GM19438 (cell line): ENCODE data around the gene KIAA1614.

Experiments
- ATAC-seq: cut with Tn5 transposase; IDR thresholded peaks from one replicate; pipeline ENCODE4 v1.9.1; 2021; ENCODE audit warnings: low read depth; ENCODE audit not compliant: unreplicated experiment

Gene KIAA1614

DNA sequence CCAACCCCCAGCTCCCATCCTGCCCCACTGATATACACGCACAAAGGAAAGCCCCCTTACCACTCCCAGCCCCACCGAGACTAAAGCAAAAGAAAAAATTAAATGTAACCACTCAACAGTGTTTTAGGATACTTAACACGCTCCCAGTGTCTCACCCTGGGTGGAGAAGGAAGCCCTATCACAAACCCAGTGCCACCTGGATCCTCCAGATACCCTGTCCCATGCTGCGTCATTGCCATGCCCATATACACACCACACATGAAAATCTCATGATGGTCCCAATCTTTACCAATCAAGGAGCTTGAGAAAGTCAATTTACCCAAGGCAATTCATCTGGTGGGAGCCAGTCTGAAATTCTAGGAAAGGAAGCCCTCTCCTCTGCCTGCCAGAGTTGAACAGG, 11.2 kb downstream of the KIAA1614 start:
- ATAC-seq = no peak

DNA sequence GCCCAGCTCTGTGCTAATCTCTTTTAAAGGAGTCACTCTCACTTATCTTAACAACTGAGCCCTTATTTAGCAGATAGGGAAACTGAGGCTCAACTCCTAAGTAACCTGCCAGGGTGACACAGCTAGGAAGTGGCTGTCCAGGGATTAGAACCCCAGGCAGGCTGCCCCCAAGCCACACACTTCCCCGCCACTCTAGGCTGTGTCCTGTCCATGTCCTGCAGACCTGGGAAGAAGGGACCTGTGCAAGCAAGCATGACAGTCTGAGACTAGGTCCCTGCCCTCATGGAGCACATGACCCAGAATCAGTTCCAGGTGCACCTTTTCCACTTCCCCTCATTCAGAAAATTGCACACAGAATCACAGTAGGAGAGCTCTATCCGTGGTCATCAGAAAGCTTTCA, 12.2 kb downstream of the KIAA1614 start:
- ATAC-seq = no peak

DNA sequence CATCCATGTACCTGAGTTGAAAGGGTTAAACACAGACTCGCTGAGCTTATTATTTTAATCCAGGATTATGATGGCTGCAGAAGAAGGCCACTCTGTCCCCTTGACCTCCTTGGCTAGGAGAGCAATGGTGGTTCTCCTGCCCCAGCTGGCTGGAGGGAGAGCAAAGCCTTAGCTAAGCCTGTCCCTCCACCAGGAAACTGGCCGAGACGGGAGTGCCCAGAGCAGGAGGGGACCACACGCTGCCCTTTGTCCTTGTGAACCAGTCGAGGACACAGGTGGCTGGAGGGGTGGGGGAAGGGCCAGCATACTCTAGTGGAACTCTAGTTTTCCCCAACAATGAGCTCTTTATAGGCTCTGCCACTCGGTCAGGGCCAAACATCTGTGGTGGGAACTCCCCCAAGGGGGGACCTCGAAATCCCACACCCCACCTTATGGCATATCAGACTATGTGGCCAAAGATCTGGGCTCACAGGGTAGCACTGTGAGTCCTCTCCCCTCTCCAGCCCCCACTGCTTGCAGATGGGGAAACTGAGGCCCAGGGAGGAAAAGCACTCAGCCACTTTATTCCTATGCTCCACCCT, 12.9 kb downstream of the KIAA1614 start:
- no peak for ATAC-seq

GRCh38 chr1:180926164-180926981, 13.7 kb downstream of the KIAA1614 start:
- ATAC-seq = peak; percentile 49

DNA sequence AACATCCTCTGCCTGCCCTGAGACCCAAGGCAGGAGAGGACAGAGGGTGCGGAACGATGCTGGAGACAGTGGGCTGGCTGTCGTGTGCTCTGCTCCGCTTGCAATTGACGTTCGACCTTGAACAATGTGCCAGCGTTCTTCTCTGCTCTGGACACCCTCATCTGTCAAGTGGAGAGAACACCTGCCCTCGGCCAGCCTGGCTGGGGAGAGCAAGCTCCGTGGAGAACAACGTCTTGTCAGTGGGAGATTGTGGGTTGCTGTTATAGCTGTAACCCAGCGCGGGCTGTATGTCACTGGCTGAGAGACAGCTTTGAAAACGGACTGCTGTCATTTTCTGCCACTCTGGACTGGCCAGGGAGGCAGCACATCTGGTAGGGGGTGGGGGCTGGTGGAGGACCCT, 14.7 kb downstream of the KIAA1614 start:
- no peak for ATAC-seq

DNA sequence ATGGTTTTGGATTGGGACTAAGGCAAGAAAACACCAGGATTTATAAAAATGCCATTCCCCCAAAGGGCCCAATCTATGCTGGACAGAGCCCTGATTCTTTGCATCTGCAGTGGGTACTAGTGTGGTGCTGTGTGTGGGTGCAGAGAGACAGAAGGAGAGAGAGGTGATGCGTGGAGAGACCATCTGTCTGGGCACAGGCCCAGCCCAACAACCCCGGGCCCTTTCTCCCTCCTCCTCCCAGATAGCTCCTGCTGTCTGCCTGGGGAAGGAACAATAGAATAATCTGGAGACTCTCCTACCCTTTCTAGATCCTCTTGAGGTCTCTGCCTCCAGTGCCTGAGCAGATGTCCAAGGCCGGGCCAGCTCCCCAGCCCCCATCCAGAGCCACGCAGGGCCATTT, 15.1 kb downstream of the KIAA1614 start:
- no peak for ATAC-seq

DNA sequence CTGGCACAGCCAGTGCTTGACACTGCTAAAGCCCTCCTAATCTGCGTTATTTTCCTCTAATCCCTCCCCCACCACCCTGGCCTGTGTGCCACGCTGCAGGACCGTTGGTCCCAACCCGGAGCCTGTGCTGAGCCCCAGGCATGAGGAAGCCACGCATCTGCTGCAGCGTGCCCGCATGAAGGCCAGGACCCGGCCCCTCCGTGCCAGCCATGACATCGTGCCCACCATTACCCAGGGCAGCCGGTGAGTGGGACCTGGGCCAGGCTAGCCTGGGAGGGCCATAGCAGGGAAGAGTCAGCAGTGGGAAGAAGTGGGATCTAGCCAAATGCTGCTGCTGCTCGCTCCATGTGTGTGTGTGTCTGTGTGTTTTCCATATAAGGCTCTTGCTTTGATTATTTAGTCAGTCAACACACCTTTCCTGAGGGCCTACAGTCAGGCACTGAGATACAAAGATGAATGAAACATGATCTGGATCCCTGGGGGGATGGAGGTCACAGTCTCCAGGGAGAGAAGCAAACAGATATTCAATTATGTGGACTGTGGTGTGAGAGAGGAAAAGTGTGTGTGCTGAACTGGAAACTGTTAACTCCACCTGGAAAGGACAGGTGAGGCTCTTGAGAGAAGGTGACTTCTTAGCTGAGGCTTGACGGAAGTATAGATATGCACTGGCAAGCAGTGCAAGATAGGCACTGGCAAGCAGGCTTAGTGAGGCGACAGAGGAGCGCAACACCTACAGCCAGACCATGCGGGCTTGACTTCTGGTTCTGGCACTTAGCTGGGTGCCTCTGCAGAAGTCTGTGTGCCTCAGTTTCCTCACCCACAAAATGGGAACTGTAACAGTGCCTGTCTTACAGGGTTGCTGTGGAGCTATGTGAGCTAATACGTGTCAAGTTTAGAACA, 15.9 kb downstream of the KIAA1614 start:
- no peak for ATAC-seq

GRCh38 chr1:180929389-180929788, 16.7 kb downstream of the KIAA1614 start:
- no peak for ATAC-seq

DNA sequence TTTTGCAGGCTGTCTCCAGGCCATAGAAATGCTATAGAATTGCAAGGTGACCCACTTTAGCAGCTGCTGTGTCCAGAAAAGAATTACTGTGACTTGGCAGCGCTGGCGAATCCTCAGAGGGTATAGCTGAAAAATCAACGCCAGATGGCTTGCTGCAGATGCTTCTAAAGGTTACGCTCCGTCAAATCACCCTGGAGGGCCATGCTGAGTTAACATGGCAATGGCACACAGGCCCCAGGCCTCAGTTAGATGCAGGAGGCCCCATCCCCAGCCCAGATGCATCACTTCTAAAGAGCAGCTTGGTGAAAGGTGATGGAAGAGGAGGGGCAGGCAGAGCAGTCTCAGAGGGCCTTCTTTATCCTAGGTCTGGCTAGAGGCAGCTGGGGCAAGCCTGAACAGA, 18.0 kb downstream of the KIAA1614 start:
- no peak for ATAC-seq

DNA sequence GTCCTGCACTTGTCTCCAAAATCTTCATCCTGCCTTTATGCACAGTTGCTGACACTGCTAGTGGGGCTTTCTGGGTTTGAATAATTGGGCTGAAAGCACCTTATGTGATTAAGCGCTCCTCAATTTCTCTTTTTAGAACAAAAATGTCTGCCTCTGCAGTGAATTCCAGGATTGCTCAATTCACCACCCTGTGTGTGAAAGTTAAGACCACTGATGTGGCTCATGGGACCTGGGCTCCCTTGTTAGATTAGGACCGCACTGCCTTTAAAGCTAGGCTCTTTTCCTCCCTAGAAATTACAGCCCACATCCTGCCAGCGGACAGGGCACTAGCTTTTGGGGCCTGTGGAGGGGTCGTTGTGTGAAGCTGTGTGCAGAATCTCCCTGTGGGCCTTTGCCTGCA, 18.8 kb downstream of the KIAA1614 start:
- no peak for ATAC-seq

DNA sequence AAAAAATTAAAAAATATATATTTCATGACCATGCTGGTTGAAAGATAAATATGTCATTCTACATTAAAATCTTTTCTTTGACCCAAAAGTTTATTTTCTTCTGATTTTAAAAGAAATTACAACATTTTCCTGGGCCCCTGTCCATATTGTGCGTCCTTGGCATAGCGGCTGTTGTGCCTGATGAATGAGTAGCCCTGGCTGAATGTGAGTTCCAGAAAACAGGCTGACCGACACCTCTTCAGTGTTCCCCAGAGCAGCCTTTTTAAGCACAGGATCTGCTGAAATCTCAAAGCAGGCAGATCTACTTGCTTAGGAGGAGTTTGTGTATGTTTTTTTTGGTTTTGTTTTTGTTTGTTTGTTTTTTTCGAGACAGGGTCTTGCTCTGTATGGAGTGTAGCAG, 19.7 kb downstream of the KIAA1614 start:
- no peak for ATAC-seq

DNA sequence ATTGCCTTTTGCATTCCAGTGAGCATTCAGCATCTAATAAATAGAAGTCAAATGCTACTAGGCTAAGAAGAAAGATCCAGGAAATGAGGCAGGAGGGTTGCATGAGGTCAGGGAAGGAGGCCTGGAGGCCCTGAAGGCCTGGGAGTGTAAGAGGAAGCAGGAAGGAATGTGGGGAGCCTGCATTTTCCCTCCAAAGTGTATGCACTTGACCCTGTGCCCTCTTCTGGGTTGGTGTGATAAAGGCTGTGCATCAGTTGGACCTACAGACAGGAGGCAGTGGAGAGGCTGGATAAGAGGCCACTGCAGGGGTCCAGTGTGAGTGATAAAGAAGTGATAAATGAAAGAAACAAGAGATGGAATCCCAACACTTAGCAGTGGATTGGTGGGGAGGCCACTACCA, 20.4 kb downstream of the KIAA1614 start:
- no peak for ATAC-seq

DNA sequence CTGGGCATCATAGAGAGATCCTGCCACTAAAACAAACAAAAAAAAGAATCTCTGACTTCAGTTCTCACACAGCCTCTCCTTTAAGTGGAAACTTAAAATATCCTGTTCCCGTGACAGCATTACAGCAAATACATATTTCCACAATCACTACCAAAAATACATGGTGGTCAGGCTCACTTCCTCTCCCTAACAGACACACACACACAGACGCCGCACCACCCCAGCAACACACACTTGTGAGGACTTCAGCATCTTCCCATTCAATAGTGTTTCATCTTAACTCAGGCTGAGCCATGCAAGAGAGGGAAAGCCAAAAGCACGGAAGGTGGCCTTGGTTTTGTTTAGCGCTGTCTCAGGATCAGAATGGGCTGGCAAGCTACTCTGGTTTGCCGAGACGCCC, 21.9 kb downstream of the KIAA1614 start:
- no peak for ATAC-seq

DNA sequence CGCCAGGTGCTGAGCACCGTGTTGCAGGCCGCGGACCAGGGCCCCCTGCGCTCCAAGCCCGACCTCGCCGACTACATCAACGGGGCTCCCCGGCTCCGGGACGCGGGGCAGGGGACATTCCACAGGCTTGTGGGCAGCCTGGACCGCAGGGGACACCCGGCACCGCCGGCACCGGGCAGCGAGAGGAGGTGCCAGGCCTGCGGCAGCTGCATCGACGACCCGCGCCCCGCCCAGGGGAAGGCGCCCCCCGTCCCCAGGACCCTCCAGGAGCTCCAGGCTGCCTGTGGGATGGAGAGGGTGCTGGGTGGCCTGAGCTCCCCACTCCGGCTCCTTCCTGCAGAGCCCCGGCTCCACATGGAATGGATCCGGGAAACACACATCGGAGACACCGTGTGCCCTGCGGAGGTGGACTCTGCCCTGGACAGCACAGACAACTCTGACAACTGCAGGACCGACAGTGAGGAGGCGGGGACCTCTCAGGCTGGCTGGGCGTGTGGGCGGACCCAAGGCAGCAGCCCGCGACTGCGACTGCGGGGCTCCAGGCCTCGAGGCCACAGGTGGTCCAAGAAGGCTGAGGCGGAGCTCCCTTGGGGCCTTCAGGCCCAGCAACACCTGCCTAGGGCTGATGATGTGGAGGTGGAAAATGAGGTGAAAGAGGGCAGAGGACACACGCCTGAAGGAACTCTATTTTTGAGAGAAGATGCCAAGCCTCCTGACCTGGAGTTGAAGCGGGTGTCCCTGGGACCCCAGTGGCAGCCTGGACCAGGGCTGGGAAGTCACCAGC, 22.8 kb downstream of the KIAA1614 start:
- no peak for ATAC-seq

DNA sequence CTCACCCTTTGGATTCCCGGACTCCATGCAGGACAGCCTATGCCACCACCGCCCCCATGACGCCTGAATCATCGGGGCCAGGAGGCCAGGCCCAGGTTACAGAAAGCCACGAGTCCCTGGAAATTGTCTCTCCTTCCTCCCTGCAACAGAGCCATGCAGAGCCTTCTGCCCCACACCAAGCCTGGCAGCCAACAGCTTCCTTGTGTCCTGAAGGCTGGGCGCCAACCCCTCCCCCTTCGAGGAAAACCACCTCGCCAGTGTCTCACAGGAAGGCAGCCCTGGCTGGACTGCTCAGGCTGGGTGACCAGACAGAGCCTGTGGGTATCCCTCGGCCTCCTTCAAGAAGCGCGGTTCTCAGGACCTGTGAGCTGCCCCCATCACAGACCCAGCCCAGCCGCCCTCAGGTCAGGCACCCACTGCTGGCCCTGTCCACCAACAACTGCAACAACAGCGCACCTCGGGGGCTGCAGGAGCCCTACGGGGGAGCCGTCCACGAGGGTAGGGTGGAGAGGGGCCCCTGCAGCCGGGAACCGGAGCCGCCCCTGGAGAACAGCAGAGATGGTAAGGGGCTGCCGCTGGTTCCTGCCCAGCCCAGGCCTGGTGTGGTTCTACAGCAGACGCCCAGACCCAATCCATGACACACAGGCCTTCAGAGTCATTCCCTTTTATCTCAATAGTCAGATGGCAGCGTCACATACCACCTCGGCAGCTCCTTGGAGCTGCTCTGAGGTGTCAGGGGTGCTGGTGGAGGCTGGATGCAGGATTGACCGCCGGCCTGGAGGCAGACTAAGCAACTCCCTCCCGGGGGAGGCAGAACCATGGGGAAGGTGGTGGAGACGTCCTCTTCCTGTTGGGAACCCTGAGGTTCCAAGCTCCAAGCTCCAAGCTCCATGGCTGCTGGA, 23.7 kb downstream of the KIAA1614 start:
- no peak for ATAC-seq

GRCh38 chr1:180937012-180937372, 24.3 kb downstream of the KIAA1614 start:
- no peak for ATAC-seq

DNA sequence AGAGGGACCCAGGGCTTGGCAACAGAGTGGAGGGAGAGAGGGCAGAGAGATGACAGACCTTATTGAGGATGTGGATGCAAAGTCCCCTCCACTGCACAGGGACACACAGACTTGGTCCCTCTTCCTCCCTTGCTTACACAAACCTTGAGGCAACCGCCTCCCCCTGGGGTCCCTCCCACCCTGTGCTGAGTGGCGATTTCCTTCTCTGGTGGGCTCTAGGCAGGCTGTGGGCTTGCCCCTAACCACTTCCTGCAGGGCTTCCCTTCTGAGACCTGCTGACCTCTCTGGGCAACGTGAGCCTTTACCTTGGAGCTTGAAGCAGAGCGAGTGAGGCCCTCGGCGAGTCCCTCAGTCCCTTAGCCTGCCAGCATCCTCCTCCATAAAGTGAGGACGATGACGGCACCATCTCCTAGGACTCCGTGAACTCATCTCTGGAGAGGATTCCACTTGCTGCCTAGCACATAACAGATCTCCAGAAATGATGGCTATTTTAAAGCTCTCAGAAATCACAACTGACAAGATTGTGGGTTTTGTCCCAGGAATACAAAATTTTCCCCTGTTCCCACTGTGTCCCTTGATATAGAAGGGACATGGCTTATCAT, 25.0 kb downstream of the KIAA1614 start:
- no peak for ATAC-seq

DNA sequence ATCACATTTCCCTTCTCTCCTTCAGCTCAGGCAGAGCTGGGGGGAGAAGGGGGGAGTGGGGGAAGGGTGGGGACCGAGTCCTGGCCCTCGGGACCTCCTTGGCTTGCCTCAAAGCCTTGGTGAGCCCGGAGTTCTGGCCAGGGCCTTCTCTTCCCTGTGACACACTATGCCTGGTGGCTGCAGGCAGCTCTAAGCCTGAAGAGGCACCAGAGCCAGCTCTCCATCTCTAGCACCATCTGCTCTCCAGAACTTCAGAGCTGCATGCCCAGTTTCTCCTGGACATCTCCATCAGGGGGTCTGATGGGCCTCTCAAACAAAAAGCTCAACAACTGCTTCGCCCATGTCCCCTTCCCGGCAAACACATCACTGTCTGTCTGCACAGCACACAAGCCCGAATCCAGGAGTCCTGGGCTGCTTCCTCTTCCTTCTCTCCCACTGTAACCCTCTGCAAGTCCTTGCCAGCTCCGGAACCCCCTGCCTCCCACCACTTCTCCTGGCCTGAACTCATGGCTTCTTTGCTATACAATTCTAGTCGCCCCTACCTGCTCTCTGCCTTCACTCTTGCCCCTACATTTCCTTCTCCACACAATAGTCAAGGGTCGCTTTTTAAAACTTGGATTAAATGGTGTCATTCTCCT, 26.5 kb downstream of the KIAA1614 start:
- no peak for ATAC-seq

DNA sequence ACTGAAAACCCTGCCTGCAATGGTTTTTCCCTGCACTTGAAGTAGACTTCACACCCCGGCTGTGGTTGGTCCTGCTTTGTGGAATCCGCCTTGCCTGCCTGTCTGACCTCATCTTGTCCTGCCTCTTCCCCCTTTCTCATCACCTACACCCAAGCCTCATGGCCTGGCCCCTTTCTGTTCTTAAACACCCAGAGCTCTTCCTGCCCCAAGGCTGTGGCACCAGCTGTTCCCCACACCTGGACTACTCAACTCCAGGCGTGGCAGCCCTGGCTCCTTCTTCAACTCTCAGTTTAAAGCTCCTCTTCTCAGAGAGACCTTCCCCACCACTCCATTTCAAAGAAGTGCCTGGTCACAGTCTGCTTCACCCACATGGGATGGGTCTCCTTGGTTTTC, 27.0 kb downstream of the KIAA1614 start:
- ATAC-seq = no peak
